OCI-LY3 (cell line): ENCODE measurements around the gene TIMM8B.

Experiments
- H2AFZ ChIP-seq: fragments of 200-600, 300-600 bp; shearing (Covaris generic); 2 replicates; pipeline ENCODE4 v1.6.0; 2014; ENCODE audit warnings: antibody characterized with exemption, low read depth, low read length
- H3K27ac ChIP-seq: fragments of 200-600, 300-600 bp; sonication (generic); 2 replicates; pipeline ENCODE4 v1.5.1; 2014; ENCODE audit warnings: mild to moderate bottlenecking, low read length, moderate library complexity, mixed read lengths
- H3K27me3 ChIP-seq: fragments of 200-600, 300-600 bp; sonication (generic); 2 replicates; pipeline ENCODE4 v1.6.1; 2014; ENCODE audit warnings: low read depth, low read length, mixed read lengths
- H3K36me3 ChIP-seq: fragments of 200-600, 300-600 bp; sonication (generic); replicated peaks from 2 replicates; pipeline ENCODE3; 2014; ENCODE audit warnings: low read depth, low read length, mixed read lengths
- H3K4me1 ChIP-seq: fragments of 300-600, 200-600 bp; sonication (generic); 2 replicates; pipeline ENCODE4 v1.6.1; 2014; ENCODE audit warnings: low read length, mixed read lengths
- H3K4me2 ChIP-seq: fragments of 200-600, 300-600 bp; sonication (generic); 2 replicates; pipeline ENCODE4 v1.6.1; 2014; ENCODE audit warnings: low read length, mixed read lengths
- H3K4me3 ChIP-seq: fragments of 300-600, 200-600 bp; sonication (generic); 2 replicates; pipeline ENCODE4 v1.5.1; 2014; ENCODE audit warnings: antibody characterized with exemption, mild to moderate bottlenecking, low read length, moderate library complexity
- H3K79me2 ChIP-seq: fragments of 300-600, 200-600 bp; shearing (Covaris generic); 2 replicates; pipeline ENCODE4 v1.6.1; 2014; ENCODE audit warnings: mild to moderate bottlenecking, low read length, mixed read lengths
- H3K9ac ChIP-seq: fragments of 300-600, 200-600 bp; shearing (Covaris generic); 2 replicates; pipeline ENCODE4 v1.6.0; 2014; ENCODE audit warnings: mild to moderate bottlenecking, low read length, moderate library complexity
- H3K9me3 ChIP-seq: fragments of 200-600, 300-600 bp; shearing (Covaris generic); 2 replicates; pipeline ENCODE4 v1.6.1; 2014; ENCODE audit warnings: low read length, mixed read lengths; ENCODE audit not compliant: insufficient read depth
- H4K20me1 ChIP-seq: fragments of 200-600, 300-600 bp; sonication (generic); 2 replicates; pipeline ENCODE4 v1.6.1; 2016; ENCODE audit warnings: low read length, mixed read lengths; ENCODE audit not compliant: insufficient read depth
- EZH2phosphoT487 ChIP-seq: fragments of 200-600 bp; shearing (Covaris generic); IDR thresholded peaks from 2 replicates; pipeline ENCODE4 v1.6.1; 2018; ENCODE audit warnings: antibody characterized with exemption, mixed run types, low read depth
- TF ChIP-seq, protein P1 (sequence below): fragments of 200-600, 300-600 bp; sonication (generic); IDR thresholded peaks from 2 replicates; pipeline ENCODE4 v1.5.1; 2014; ENCODE audit warnings: antibody characterized with exemption, low read length, low read depth

TIMM8B gene

DNA sequence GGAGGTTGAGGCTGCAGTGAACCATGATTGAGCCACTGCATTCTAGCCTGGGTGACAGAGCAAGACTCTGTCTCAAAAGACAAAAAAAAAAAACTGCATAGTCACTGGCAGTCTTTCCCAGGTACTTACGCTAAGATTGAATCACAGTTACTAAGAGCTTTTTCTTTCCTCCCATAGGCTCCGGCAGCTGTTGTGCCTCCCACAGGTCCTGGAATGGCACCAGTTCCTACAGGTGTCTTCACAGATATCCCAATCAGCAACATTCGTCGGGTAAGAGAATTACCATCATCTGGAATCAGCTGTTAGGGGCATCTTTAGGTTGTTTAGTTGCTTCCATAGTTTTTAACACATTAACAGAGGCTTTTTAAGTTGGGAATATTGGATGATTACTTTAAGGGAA, 41.6 kb downstream of the TIMM8B start:
- H3K27me3 ChIP-seq = no peaks in the 10 kb centered on the region

DNA sequence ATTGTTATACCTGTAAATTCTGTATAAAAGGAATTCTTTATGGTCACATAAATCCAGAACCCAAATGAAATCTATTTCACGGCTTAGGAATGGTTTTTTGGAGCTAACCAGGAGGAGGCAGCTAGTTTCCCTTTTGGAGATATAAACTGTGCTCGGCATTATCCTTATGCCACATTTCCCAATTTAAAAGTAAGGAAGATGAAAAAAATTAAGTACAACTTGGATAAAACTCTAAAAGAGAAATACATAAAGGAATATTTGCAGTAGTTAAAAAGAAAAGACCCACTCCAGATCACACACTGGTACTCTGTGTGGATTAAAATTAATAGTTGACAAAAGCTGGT, 43.6 kb downstream of the TIMM8B start:
- no peak for TF ChIP-seq EZH2phosphoT487
- TF ChIP-seq, protein P1, sequence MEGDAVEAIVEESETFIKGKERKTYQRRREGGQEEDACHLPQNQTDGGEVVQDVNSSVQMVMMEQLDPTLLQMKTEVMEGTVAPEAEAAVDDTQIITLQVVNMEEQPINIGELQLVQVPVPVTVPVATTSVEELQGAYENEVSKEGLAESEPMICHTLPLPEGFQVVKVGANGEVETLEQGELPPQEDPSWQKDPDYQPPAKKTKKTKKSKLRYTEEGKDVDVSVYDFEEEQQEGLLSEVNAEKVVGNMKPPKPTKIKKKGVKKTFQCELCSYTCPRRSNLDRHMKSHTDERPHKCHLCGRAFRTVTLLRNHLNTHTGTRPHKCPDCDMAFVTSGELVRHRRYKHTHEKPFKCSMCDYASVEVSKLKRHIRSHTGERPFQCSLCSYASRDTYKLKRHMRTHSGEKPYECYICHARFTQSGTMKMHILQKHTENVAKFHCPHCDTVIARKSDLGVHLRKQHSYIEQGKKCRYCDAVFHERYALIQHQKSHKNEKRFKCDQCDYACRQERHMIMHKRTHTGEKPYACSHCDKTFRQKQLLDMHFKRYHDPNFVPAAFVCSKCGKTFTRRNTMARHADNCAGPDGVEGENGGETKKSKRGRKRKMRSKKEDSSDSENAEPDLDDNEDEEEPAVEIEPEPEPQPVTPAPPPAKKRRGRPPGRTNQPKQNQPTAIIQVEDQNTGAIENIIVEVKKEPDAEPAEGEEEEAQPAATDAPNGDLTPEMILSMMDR = no peak
- Histone ChIP-seq H2AFZ (no peak overlapping the region), H3K27ac (no peak overlapping the region), H3K9me3 (no peaks in the 10 kb centered on the region), H3K9ac (no peak overlapping the region), H3K36me3 (peaks cover 42% of the 10 kb centered on the region), H3K4me2 (no peak overlapping the region), H4K20me1 (no peaks in the 10 kb centered on the region), H3K27me3 (no peaks in the 10 kb centered on the region), H3K4me3 (no peak overlapping the region), H3K4me1 (peaks cover 1% of the 10 kb centered on the region), H3K79me2 (peaks cover 5% of the 10 kb centered on the region)

More for the DNA sequence above, 41.6 kb downstream of the TIMM8B start:
- Histone ChIP-seq H3K4me2 (no peak overlapping the region), H3K27ac (no peak overlapping the region), H3K36me3 (peaks cover 44% of the 10 kb centered on the region), H2AFZ (no peak overlapping the region), H3K79me2 (peaks cover 18% of the 10 kb centered on the region), H3K9me3 (no peaks in the 10 kb centered on the region), H3K4me1 (peaks cover 21% of the 10 kb centered on the region), H3K4me3 (no peak overlapping the region), H3K9ac (no peak overlapping the region), H4K20me1 (no peaks in the 10 kb centered on the region)
- no peak for TF ChIP-seq EZH2phosphoT487
- TF ChIP-seq, protein P1 = no peak

DNA sequence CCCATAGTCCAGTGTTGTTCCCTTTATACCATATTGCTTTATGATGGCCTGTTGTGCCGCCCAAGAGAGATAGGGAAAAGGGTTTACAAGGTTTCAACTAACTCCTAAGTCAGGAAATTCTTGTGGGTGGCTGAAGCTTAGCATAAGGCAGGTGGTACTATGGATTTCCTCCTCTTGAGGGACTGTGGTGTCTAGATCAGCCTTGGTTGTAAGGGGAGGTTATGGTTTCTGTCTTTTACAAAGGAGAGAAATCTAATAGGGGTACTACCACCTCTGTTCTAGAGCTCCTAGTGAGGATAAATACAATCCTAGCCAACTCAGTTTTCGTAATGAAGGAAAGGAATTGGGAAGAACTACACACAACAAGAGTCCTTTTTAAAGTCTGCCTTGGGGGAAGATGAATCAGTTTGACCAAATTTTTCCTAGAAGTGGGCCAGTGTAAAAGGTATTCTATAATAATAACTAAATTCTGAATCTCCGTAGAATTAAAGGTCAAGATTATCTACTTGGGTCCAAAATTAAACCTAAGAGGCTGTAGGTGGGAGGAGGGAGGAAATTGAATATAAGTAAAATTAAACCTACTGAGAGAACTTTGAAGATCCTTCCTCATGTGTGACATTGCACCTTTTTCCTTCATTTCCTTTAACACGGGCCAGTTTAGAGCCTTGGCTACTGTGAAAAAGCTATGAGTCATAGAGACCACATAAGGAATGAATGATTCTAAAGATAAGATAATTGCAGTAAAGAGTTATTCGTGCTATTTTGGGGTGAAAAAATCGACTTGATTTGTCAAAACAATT, 44.2 kb downstream of the TIMM8B start:
- no peak overlapping the region for H2AFZ ChIP-seq
- H3K27ac ChIP-seq = no peak overlapping the region
- no peaks in the 10 kb centered on the region for H3K4me1 ChIP-seq
- TF ChIP-seq, protein P1 = no peak
- no peak for TF ChIP-seq EZH2phosphoT487
- H3K79me2 ChIP-seq = peaks cover 7% of the 10 kb centered on the region
- H3K36me3 ChIP-seq = peaks cover 48% of the 10 kb centered on the region
- H3K4me2 ChIP-seq = no peak overlapping the region
- H3K9me3 ChIP-seq = no peaks in the 10 kb centered on the region
- no peaks in the 10 kb centered on the region for H3K27me3 ChIP-seq
- no peak overlapping the region for H3K4me3 ChIP-seq
- H3K9ac ChIP-seq = no peak overlapping the region
- no peaks in the 10 kb centered on the region for H4K20me1 ChIP-seq

DNA sequence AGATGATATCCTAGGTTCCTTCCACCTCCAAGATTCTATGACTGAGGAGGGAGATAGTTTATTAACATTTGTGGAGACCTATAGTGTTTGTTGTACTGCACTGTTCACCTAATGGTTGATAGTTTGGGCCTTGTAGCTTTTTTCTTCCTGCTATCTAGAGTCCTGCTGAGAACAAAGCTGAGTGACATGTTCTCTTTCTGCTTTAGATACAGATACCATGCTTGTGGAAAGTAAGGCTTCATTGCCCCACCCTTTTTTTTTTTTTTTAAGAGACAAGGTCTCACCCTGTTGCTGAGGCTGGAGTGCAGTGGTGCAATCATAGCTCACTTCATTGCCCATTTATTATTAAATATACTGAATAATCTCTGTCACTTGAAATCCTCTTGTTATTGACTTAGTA, 49.0 kb downstream of the TIMM8B start:
- H3K9ac ChIP-seq = no peak overlapping the region
- no peak overlapping the region for H3K4me2 ChIP-seq
- no peak overlapping the region for H3K27ac ChIP-seq
- H3K27me3 ChIP-seq = no peaks in the 10 kb centered on the region
- H3K4me3 ChIP-seq = no peak overlapping the region
- H3K4me1 ChIP-seq = no peaks in the 10 kb centered on the region
- no peak overlapping the region for H2AFZ ChIP-seq
- TF ChIP-seq, protein P1 = no peak
- no peak for TF ChIP-seq EZH2phosphoT487
- no peaks in the 10 kb centered on the region for H4K20me1 ChIP-seq
- H3K79me2 ChIP-seq = peaks cover 11% of the 10 kb centered on the region
- no peaks in the 10 kb centered on the region for H3K9me3 ChIP-seq
- H3K36me3 ChIP-seq = peaks cover 59% of the 10 kb centered on the region
